GM13977 (cell line): ENCODE results near the gene PITPNM1.

Experiments
- DNase-seq: peaks from one replicate; pipeline ENCODE4 v3.0.0; 2012; ENCODE audit warnings: low spot score
- in situ Hi-C: fragments of 300-500 bp; cut with MboI; formaldehyde crosslinking; loops from one replicate; pipeline ENCODE4 v1.12.0; 2022; ENCODE audit warnings: low sequenced_read_pairs, low pct_unique_long_range_greater_than_20kb, mixed read lengths, inconsistent platforms; ENCODE audit not compliant: unreplicated experiment
- TF ChIP-seq, protein P1 (sequence below): IDR thresholded peaks from 2 replicates; pipeline ENCODE4 v1.5.1; 2012; ENCODE audit warnings: mild to moderate bottlenecking, control low read depth; ENCODE audit not compliant: insufficient read depth; ENCODE audit errors: extremely low read depth, missing control alignments

PITPNM1 gene

GRCh38 chr11:67538306-67538705, 33.1 kb upstream of the PITPNM1 start:
- in situ Hi-C loops: no loop called here
- TF ChIP-seq, protein P1, sequence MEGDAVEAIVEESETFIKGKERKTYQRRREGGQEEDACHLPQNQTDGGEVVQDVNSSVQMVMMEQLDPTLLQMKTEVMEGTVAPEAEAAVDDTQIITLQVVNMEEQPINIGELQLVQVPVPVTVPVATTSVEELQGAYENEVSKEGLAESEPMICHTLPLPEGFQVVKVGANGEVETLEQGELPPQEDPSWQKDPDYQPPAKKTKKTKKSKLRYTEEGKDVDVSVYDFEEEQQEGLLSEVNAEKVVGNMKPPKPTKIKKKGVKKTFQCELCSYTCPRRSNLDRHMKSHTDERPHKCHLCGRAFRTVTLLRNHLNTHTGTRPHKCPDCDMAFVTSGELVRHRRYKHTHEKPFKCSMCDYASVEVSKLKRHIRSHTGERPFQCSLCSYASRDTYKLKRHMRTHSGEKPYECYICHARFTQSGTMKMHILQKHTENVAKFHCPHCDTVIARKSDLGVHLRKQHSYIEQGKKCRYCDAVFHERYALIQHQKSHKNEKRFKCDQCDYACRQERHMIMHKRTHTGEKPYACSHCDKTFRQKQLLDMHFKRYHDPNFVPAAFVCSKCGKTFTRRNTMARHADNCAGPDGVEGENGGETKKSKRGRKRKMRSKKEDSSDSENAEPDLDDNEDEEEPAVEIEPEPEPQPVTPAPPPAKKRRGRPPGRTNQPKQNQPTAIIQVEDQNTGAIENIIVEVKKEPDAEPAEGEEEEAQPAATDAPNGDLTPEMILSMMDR: no peak
- peak; percentile 1 for DNase-seq

DNA sequence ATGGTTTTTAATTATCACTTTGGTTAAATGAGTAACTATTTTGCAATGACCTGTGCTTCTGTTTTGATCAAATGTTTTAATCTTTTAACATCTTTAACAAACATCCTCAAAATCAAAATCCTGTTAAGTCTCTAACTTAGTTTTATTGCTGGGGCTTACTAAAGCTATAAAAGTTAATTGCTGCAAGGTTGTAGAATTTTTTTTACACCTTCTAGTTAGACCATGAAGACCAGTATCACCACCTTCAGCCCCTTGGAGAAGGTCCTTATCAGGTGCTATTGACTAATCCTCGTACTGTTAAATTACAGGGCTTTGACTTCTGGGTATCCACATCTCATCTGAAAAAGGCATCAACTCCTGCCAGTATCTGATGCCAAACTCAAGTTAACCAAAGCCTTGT, 30.4 kb upstream of the PITPNM1 start:
- TF ChIP-seq, protein P1: no peak
- in situ Hi-C loops: no loop called here

DNA sequence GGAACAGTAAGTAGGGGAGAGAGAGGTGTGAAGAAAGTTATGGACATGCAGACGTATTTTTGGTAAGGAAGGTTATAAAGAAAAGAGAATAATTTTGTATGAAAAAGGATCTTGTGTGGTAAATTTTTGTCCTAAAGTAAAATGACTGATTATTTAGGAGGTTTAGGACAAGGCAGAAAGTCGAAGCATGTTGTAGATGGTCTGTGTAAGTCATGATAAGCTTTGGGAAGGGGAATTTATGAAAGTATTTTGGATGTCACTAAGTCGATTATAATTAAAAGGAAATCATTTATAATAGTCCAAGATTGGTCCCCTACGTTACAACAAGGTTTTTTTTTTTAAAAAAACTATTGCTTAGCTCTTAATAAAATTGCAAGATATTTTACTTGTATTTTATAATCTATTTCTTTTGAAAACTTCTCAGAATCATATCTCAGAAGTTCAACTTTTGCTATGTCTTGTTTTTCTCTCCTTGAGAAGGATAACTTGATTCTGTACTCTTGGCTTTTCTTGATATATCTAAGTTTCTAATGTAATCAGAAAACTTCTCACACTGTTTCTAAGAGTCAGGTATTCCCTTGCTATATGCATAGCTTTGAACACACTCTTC, 29.0 kb upstream of the PITPNM1 start:
- TF ChIP-seq, protein P1: no peak
- DNase-seq: peak; percentile 2
- in situ Hi-C loops: no loop called here

More for the DNA sequence above, 30.4 kb upstream of the PITPNM1 start:
- no peak for DNase-seq

DNA sequence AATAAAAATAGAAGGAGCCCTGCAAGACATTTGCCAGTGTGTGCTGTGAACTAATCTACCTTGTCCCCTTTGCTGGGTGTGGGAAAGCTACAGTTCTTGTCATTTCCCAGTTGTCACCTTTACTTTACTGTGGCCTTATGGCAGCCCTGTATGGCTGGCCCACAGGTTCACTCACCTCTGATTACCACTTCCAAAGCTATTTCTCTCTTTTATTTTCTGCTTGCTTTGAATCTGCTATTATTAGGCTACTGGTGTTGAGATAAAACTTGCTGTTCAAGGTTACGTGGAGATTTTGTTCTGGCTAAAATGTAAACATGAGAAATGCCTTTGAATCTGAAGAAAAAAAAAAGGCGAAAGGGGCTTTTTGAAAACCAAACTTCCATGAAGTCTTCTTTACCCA, 27.7 kb upstream of the PITPNM1 start:
- DNase-seq: peak; percentile 5
- in situ Hi-C loops: no loop called here
- TF ChIP-seq, protein P1: no peak

DNA sequence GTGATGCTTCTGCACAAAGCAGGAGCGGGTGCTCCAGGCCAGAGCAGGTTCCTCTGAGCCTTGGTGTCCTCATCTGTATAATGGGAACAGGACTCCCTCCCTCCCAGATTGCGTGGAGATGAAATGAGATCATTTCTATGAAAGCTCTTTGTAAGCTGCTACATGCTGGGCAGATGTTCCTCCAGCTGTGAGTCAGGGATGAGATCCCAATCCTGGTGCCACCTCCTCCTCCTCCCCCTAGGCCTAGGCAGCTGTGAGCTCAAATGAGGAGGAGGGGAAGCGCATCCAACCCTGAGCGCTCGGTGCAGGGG, 25.1 kb upstream of the PITPNM1 start:
- TF ChIP-seq, protein P1: no peak
- DNase-seq: peak; percentile 12
- in situ Hi-C loops: no loop called here

- TF ChIP-seq, protein P1: no peak
- in situ Hi-C loops: no loop called here
These were observed 23.2 kb upstream of the PITPNM1 start for GRCh38 chr11:67528376-67528775.

DNA sequence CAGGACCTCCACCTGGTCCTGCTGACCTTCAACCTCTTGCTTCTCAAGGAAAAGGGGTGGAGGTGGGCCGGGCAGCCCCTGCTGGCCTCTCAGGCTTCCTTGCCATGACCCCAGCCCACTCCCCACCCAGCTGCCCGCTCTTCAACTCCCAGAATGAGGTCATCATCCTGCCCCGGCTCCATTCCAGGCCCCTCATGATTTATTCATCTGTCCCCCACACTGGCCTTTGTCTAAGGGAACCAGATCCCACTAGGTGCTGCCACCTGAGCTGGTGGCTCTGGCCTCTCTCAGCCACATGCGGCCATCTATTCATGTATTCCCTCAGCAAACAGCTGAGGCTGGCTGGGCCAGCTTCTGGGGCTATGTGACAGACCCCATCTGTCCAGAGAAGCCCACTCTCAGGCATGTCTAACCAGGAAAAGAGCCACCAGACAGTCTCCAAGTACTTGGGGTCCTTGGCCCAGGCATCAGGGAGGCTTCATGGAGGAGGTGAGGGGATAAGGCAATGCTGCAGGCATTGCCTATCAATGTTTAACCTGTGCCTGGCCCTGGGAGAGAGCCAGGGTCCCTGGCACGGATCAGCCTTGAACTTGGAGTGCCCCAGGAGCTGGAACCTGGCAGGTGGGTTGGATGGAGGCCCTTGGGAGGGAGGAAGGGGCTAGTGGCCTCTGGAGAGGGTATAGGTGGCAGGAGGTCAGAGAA, 20.3 kb upstream of the PITPNM1 start:
- in situ Hi-C loops: no loop called here
- TF ChIP-seq, protein P1: no peak
- no peak for DNase-seq

More at GRCh38 chr11:67528376-67528775, 23.2 kb upstream of the PITPNM1 start:
- no peak for DNase-seq
